PC-9 (cell line): ENCODE results near the gene ATP10A.

Experiments
- EZH2 ChIP-seq: fragments of 200-600 bp; sonication (generic); IDR thresholded peaks from 2 replicates; pipeline ENCODE4 v1.8.0; 2017; ENCODE audit warnings: antibody characterized with exemption, low read depth
- TF ChIP-seq, protein P1 (sequence below): fragments of 200-600 bp; sonication (generic); conservative IDR thresholded peaks from 2 replicates; pipeline ENCODE4 v1.6.1; 2017; ENCODE audit warnings: mixed run types, antibody characterized with exemption, mild to moderate bottlenecking, moderate library complexity

DNA sequence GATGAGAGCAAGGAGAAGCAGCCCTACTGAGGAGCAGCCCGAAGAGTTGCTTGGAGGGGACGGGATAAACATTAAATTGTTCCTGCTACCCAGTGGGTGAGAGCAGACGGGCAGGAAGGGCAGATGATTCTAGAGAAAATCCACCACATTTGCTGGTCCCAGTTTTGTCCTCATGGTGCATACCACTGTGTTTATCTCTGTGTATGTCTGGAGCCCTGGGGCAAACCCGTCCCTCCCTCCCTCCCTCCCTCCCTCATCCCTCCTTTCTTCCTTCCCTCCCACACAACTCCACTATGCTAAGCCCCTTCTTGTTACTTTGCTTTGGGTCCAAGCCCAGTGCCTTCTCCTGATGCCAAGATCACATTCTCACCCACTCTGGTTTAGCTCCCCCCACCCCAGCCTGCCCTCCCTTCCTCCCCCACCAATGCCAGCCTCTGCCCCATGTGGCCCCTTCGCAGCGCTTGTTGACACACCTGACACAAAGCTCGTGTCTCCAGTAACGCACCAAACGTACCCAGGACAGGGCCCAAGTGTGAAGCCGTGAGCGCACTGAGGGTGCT, 194.8 kb downstream of the ATP10A start:
- TF ChIP-seq, protein P1, sequence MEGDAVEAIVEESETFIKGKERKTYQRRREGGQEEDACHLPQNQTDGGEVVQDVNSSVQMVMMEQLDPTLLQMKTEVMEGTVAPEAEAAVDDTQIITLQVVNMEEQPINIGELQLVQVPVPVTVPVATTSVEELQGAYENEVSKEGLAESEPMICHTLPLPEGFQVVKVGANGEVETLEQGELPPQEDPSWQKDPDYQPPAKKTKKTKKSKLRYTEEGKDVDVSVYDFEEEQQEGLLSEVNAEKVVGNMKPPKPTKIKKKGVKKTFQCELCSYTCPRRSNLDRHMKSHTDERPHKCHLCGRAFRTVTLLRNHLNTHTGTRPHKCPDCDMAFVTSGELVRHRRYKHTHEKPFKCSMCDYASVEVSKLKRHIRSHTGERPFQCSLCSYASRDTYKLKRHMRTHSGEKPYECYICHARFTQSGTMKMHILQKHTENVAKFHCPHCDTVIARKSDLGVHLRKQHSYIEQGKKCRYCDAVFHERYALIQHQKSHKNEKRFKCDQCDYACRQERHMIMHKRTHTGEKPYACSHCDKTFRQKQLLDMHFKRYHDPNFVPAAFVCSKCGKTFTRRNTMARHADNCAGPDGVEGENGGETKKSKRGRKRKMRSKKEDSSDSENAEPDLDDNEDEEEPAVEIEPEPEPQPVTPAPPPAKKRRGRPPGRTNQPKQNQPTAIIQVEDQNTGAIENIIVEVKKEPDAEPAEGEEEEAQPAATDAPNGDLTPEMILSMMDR = no peak
- TF ChIP-seq EZH2 = no peak
